Upper lobe of left lung (tissue), 4 donors: ENCODE results near the gene PCGF3.

Experiments used
- POLR2A ChIP-seq, 4 donors: fragments of 450-650 bp; IDR thresholded peaks; one replicate each; pipeline ENCODE4 v1.5.1; 2016 to 2017; ENCODE audit warnings: antibody characterized with exemption in 4 of 4, mild to moderate bottlenecking in 2 of 4
- TF ChIP-seq, protein P1 (sequence below), 6 experiments: fragments of 450-650 bp in 4 of 6; fragments of 200-600 bp in 2 of 6; sonication (generic) in 2 of 6; IDR thresholded peaks; one replicate each; pipeline ENCODE4 v1.5.1; 2016 to 2019; ENCODE audit warnings: antibody characterized with exemption in 6 of 6

DNA sequence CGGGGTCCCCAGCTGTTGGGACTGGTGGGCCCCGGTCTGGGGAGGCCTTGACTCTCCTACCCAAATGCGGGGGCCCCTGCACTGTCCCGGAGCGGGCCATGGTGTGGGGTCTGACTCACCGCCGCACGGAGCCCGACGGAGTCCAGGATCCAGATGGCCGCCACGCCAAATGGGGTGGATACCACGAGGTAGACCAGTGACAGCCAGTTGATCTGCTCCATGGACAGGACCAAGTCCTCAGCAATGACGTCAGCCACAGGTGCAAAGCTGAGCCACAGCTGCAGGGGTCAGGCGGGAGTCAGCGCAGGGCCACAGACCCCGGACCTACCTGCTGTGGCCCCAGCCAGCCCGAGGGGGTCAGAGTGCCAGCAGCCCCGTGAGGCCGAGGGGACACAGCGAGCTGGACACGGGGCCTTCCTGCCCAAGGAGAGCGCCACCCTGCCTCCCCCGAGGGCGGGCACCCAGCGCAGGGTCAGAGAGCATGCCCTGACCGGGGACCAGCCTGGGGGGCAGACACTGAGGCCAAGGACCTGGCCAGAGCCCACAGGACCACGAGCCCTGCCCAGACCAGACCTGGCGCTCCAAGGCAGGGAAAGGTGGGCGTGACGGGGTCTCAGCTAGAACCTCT, 19.1 kb upstream of the PCGF3 start:
- TF ChIP-seq, protein P1, sequence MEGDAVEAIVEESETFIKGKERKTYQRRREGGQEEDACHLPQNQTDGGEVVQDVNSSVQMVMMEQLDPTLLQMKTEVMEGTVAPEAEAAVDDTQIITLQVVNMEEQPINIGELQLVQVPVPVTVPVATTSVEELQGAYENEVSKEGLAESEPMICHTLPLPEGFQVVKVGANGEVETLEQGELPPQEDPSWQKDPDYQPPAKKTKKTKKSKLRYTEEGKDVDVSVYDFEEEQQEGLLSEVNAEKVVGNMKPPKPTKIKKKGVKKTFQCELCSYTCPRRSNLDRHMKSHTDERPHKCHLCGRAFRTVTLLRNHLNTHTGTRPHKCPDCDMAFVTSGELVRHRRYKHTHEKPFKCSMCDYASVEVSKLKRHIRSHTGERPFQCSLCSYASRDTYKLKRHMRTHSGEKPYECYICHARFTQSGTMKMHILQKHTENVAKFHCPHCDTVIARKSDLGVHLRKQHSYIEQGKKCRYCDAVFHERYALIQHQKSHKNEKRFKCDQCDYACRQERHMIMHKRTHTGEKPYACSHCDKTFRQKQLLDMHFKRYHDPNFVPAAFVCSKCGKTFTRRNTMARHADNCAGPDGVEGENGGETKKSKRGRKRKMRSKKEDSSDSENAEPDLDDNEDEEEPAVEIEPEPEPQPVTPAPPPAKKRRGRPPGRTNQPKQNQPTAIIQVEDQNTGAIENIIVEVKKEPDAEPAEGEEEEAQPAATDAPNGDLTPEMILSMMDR (IDR thresholded peaks at IDR 0.05), result no peak
- TF ChIP-seq POLR2A (IDR thresholded peaks at IDR 0.05), result no peak
